KMS-11 (cell line): ENCODE data around the gene NUDCD3.

ENCODE experiments used
- H2AFZ ChIP-seq: fragments of 200-600 bp; sonication (generic); 2 replicates; pipeline ENCODE4 v1.6.1; 2016; ENCODE audit warnings: antibody characterized with exemption, mixed run types, low read depth
- H3K27ac ChIP-seq: fragments of 200-600 bp; sonication (generic); 2 replicates; pipeline ENCODE4 v1.6.1; 2016; ENCODE audit warnings: mild to moderate bottlenecking, mixed run types
- H3K27me3 ChIP-seq: fragments of 200-600 bp; sonication (generic); 2 replicates; pipeline ENCODE4 v1.6.1; 2017; ENCODE audit warnings: mild to moderate bottlenecking, low read depth, mixed run types, moderate library complexity; ENCODE audit not compliant: insufficient read depth
- H3K36me3 ChIP-seq: fragments of 200-600 bp; sonication (generic); 2 replicates; pipeline ENCODE4 v1.6.1; 2017; ENCODE audit warnings: mild to moderate bottlenecking, mixed run types; ENCODE audit not compliant: insufficient read depth
- H3K4me1 ChIP-seq: fragments of 200-600 bp; sonication (generic); 2 replicates; pipeline ENCODE4 v1.6.1; 2016; ENCODE audit warnings: mild to moderate bottlenecking, low read depth, mixed run types; ENCODE audit not compliant: poor library complexity, severe bottlenecking
- H3K4me2 ChIP-seq: fragments of 200-600 bp; sonication (generic); 2 replicates; pipeline ENCODE4 v1.7.0; 2016; ENCODE audit warnings: mild to moderate bottlenecking, mixed run types
- H3K4me3 ChIP-seq: fragments of 200-600 bp; sonication (generic); IDR thresholded peaks from 2 replicates; pipeline ENCODE4 v1.6.1; 2017; ENCODE audit warnings: low read depth, low read length, mixed read lengths; ENCODE audit not compliant: insufficient read depth
- H3K79me2 ChIP-seq: fragments of 200-600 bp; sonication (generic); 2 replicates; pipeline ENCODE4 v1.6.1; 2016; ENCODE audit warnings: low read depth, mixed run types; ENCODE audit not compliant: insufficient read depth
- H3K9ac ChIP-seq: fragments of 200-600 bp; sonication (generic); 2 replicates; pipeline ENCODE4 v1.6.1; 2016; ENCODE audit warnings: mild to moderate bottlenecking, mixed run types
- H4K20me1 ChIP-seq: fragments of 200-600 bp; sonication (generic); 2 replicates; pipeline ENCODE4 v1.6.1; 2016; ENCODE audit warnings: mild to moderate bottlenecking, mixed run types; ENCODE audit not compliant: insufficient read depth
- TF ChIP-seq, protein P1 (sequence below): fragments of 200-600 bp; sonication (generic); conservative IDR thresholded peaks from 2 replicates; pipeline ENCODE4 v1.6.1; 2017; ENCODE audit warnings: low read depth, mild to moderate bottlenecking, antibody characterized with exemption, low read length, moderate library complexity, mixed read lengths

NUDCD3 gene

DNA sequence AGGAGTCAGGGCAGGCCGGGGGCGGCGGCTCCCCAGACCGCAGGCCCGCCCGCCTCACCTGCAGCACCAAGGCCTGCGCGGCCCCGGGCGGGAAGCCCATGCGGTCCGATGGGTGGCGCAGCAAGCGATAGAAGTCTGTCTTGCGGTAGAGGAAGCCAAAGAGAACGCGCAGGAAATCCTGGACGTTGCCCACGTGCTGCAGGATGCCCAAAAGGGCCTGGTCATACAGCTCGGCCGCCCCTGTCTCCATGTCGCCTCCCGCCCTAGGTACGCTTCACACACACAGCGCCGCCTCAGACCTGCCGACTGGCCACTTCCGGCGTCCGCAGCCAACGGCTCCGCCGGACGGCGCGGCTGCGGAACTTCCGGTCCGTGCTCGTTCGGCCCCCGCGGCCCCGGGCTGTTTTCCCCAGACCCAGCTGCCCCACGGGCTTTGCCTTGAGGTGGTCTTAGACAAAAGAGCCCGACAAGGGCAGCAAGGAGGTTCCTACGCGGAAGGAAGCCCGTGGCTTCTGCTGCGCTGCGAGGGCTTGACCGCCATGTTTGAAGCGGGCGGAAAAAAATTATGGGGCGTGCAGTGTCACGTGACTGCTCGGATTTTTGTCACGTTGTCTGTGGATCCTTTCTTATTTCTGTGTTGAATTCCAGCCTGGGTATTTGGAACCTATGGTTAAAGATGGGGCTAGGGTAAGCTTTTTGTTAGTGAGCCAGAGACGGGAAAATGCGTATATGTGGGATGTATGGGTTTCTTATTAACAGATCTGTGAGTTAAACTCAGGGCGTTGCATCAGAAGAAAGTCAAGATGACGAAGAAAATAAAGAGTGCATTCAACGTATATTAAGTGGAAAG lies at the start of gene NUDCD3:
Gene NUDCD3, minus strand, starts transcription at position 308 of the 850 bp plus-strand sequence. Its CDS starts 58 bp downstream, at position 250.
- Histone ChIP-seq H3K79me2 (peaks cover 39% of the 10 kb centered on the region), H3K4me3 (peak within 1 kb of the TSS; percentile 75), H3K27ac (peak within 1 kb of the TSS; percentile 94), H3K4me2 (peak within 1 kb of the TSS; percentile 92), H3K9ac (peak within 1 kb of the TSS; percentile 97), H4K20me1 (no peaks in the 10 kb centered on the region), H2AFZ (peak within 1 kb of the TSS; percentile 66), H3K27me3 (no peaks in the 10 kb centered on the region), H3K36me3 (no peaks in the 10 kb centered on the region), H3K4me1 (peaks cover 21% of the 10 kb centered on the region)
- TF ChIP-seq, protein P1, sequence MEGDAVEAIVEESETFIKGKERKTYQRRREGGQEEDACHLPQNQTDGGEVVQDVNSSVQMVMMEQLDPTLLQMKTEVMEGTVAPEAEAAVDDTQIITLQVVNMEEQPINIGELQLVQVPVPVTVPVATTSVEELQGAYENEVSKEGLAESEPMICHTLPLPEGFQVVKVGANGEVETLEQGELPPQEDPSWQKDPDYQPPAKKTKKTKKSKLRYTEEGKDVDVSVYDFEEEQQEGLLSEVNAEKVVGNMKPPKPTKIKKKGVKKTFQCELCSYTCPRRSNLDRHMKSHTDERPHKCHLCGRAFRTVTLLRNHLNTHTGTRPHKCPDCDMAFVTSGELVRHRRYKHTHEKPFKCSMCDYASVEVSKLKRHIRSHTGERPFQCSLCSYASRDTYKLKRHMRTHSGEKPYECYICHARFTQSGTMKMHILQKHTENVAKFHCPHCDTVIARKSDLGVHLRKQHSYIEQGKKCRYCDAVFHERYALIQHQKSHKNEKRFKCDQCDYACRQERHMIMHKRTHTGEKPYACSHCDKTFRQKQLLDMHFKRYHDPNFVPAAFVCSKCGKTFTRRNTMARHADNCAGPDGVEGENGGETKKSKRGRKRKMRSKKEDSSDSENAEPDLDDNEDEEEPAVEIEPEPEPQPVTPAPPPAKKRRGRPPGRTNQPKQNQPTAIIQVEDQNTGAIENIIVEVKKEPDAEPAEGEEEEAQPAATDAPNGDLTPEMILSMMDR: no peak

DNA sequence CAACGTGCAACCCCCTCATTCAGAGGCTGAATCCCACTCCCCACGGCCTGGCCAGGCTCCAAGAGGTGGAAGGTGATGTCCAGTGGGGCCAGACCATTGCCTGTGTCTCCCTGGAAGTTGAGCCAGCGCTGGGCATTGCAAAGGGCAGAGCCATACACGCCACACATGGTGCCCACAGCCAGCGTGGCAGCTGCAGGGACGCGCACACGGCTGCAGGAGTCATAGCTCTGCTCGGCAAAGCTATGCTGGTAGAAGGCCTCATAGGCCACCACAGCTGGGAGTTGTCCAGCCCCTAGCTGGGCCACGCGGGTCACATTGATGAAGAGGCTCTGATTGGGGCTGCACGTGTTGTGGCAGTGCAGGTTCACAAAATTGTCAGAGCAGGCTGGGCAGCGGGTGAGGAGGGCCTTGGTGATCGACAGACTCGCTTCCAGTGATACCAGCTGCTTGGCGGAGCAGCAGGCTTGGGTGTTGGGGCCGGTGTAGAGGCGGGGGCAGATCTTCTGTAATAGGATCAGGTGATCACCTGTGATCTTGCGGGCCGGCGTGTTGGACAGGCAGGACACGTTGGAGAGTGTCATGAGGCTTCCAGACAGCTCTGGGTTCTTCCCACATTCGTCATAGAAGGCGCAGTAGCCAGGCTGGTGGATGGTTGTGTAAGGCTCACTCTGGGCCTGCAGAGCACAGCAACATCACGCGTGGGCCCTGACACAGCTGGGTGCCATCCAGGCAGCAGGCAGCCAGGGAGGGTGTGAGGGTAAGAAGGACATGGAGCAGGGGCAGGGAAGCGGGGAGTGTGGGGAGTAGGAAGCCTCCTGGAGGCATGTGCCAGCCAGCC lies 49.4 kb upstream of the NUDCD3 start:
- Histone ChIP-seq H3K4me3 (no peak overlapping the region), H3K27me3 (no peaks in the 10 kb centered on the region), H3K4me1 (no peaks in the 10 kb centered on the region), H2AFZ (no peak overlapping the region), H4K20me1 (no peaks in the 10 kb centered on the region), H3K4me2 (no peak overlapping the region), H3K27ac (no peak overlapping the region), H3K36me3 (no peaks in the 10 kb centered on the region), H3K79me2 (no peaks in the 10 kb centered on the region), H3K9ac (no peak overlapping the region)
- TF ChIP-seq, protein P1: no peak

DNA sequence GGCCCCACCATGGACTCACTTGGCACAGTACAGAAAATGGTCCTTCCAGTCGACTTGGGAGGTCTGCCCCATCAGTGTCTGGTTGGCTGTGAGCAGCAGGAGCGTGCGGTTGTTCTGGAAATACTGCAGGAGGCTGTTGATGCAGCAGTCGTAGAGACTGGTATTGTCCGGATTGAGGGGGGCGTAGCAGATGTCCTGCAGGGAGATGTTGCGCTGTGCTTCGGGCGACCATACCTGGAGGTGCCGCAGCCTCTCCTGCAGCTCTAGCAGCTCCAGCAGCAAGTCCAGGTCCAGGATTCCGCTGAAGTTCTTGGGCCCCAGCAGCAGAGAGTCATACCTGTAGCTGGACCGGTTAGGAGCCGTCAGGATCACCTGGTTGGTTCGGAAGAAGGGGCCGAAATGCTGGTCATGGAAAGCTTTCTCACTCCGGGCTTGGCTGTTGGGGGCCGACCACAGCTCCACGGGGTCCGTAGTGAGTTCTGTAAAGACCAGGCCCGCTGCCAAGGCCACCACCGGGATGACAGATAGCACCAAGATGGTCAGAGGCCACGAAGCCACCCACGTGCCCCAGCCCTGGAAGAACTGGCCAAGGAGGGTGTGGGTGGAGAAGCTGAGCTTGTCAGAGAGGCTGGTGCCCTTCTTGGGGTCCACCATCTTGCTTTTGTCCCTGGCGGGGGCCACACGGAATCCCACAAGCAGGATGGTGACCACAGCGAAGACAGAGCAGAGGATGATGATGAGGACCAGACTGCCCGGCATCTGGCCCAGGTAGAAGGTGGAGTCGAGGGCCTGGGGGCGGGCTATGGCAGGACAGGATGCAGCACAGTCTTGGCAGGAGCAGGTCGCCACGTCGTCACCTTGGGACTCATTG lies 48.6 kb upstream of the NUDCD3 start:
- Histone ChIP-seq H3K4me2 (no peak overlapping the region), H4K20me1 (no peaks in the 10 kb centered on the region), H3K27ac (no peak overlapping the region), H3K4me3 (no peak overlapping the region), H3K9ac (no peak overlapping the region), H3K79me2 (no peaks in the 10 kb centered on the region), H3K36me3 (no peaks in the 10 kb centered on the region), H2AFZ (no peak overlapping the region), H3K4me1 (no peaks in the 10 kb centered on the region), H3K27me3 (no peaks in the 10 kb centered on the region)
- TF ChIP-seq, protein P1: no peak
